ENCODE results near the gene TFEB. TPM values are rescaled to one million over a fixed set of nuclear protein-coding genes. Genes with fewer than 3 reads are reported as not detected.

The TFEB gene
- polyA plus RNA-seq, 1 donor (not counting 4 experiments of a cell fraction or from before 2014, with no cell fraction given), result 4.3 TPM

DNA sequence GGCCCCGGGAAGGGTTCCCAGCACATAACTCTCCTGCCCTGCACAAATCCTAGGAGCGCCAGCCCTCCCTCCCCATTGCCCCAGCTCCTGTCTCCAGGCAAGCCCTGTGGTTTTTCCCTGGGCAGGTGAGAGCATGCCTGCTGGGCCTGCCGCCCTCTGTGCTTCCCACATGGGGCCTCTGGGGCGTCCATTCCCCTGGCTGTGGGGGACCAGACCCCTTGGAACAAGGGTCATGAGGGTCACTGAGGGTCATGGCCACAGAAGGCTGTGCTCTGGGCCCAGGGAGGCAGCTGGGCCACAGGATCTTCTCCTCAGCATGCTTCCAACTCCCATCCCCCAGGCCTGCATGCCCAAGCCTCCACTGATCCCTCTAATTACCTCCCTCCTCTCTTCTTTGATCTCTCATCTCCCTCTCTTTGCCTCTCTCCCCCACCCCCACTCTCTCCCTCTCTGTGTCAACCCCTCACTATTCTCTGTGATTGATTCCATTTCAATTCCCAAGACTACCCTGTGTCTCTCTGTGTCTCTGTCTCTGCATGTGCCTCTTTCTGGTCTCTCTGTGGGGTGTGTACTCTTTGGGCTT is 91.0 kb downstream of the TFEB start:
- dilution Hi-C loops (cut with MboI; ENCODE audit: extremely low pct_ligation_motif_present, low sequenced_read_pairs), result no loop called here
- no peaks in the 10 kb centered on the region for H3K9me3 ChIP-seq (ENCODE audit: control insufficient read depth, low read depth, low read length)
- H3K36me3 ChIP-seq (ENCODE audit: control insufficient read depth in 2 of 2, extremely low read depth in 1 of 2, insufficient read depth in 2 of 2, low read length in 2 of 2), result peaks cover 40 to 59% of the 10 kb centered on the region in 2 experiments
- H3K4me2 ChIP-seq (ENCODE audit: control insufficient read depth, extremely low read depth, insufficient read depth, low read depth, low read length), result peak overlapping the region; percentile 52
- no peak for DNase-seq (ENCODE audit: low read depth, low spot score)
- peak; percentile 78 for FAIRE-seq
- H3K27ac ChIP-seq (ENCODE audit: control insufficient read depth, insufficient read depth, low read length), result no peak overlapping the region
- no peak overlapping the region for H3K9ac ChIP-seq (ENCODE audit: control insufficient read depth, extremely low read depth, insufficient read depth, low read length)
- no peaks in the 10 kb centered on the region for H3K27me3 ChIP-seq (ENCODE audit: control insufficient read depth, extremely low read depth, insufficient read depth, low read length)
- H3K4me3 ChIP-seq (ENCODE audit: control insufficient read depth in 2 of 3, extremely low read depth in 1 of 3, insufficient read depth in 2 of 3, low read depth in 1 of 3, low read length in 3 of 3), result peak overlapping the region in 2 of 3 experiments; percentile 15 to 30
- no peak overlapping the region for H2AFZ ChIP-seq (ENCODE audit: control insufficient read depth, low read length)
- H3K79me2 ChIP-seq (ENCODE audit: control insufficient read depth, insufficient read depth, low read length), result peaks cover 45% of the 10 kb centered on the region
- H4K20me1 ChIP-seq (ENCODE audit: control insufficient read depth, extremely low read depth, insufficient read depth, low read length), result peaks cover 15% of the 10 kb centered on the region
- H3K4me1 ChIP-seq (ENCODE audit: control insufficient read depth, extremely low read depth, insufficient read depth, low read length), result peaks cover 34% of the 10 kb centered on the region
- peaks cover 5% of the 10 kb centered on the region for H3K9me1 ChIP-seq (ENCODE audit: control insufficient read depth, extremely low read depth, insufficient read depth, low read length)
- no peak for TF ChIP-seq EZH2 (IDR thresholded peaks at IDR 0.05; ENCODE audit: low read length)
- TF ChIP-seq, protein P1, sequence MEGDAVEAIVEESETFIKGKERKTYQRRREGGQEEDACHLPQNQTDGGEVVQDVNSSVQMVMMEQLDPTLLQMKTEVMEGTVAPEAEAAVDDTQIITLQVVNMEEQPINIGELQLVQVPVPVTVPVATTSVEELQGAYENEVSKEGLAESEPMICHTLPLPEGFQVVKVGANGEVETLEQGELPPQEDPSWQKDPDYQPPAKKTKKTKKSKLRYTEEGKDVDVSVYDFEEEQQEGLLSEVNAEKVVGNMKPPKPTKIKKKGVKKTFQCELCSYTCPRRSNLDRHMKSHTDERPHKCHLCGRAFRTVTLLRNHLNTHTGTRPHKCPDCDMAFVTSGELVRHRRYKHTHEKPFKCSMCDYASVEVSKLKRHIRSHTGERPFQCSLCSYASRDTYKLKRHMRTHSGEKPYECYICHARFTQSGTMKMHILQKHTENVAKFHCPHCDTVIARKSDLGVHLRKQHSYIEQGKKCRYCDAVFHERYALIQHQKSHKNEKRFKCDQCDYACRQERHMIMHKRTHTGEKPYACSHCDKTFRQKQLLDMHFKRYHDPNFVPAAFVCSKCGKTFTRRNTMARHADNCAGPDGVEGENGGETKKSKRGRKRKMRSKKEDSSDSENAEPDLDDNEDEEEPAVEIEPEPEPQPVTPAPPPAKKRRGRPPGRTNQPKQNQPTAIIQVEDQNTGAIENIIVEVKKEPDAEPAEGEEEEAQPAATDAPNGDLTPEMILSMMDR (optimal IDR thresholded peaks at IDR 0.05 in 1 of 3, IDR thresholded peaks at IDR 0.05 in 1 of 3, conservative IDR thresholded peaks at IDR 0.05 in 1 of 3; ENCODE audit: extremely low read depth in 1 of 3, insufficient read depth in 2 of 3, low read length in 3 of 3), result no peak

DNA sequence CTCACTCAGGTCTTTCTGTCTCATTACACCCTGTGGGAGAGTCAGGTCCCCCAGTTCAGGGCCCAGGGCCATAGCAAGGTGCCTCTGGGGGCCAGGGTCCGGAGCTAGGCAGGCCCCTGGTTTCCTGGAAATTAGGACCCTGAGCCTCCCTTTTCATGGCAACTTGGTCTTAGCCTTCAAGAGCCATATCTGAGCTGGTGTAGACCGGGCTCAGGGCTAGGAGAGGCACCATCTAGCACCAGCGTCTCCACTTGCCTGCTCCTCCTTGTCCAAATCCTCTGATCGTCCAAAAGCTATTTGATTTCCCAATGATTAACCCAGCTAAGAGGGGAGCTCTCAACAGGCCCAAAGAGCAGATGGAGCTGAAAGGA is 91.5 kb downstream of the TFEB start:
- Histone ChIP-seq H3K79me2 (ENCODE audit: control insufficient read depth, insufficient read depth, low read length) (peaks cover 50% of the 10 kb centered on the region), H4K20me1 (ENCODE audit: control insufficient read depth, extremely low read depth, insufficient read depth, low read length) (peaks cover 15% of the 10 kb centered on the region), H3K9ac (ENCODE audit: control insufficient read depth, extremely low read depth, insufficient read depth, low read length) (no peak overlapping the region), H3K36me3 (ENCODE audit: control insufficient read depth in 2 of 2, extremely low read depth in 1 of 2, insufficient read depth in 2 of 2, low read length in 2 of 2) (peaks cover 39 to 60% of the 10 kb centered on the region in 2 experiments), H3K27ac (ENCODE audit: control insufficient read depth, insufficient read depth, low read length) (no peak overlapping the region), H3K9me1 (ENCODE audit: control insufficient read depth, extremely low read depth, insufficient read depth, low read length) (peaks cover 5% of the 10 kb centered on the region), H3K4me3 (ENCODE audit: control insufficient read depth in 2 of 3, extremely low read depth in 1 of 3, insufficient read depth in 2 of 3, low read depth in 1 of 3, low read length in 3 of 3) (peak overlapping the region in 2 of 3 experiments; percentile 15 to 26), H3K27me3 (ENCODE audit: control insufficient read depth, extremely low read depth, insufficient read depth, low read length) (no peaks in the 10 kb centered on the region), H2AFZ (ENCODE audit: control insufficient read depth, low read length) (no peak overlapping the region), H3K9me3 (ENCODE audit: control insufficient read depth, low read depth, low read length) (no peaks in the 10 kb centered on the region), H3K4me1 (ENCODE audit: control insufficient read depth, extremely low read depth, insufficient read depth, low read length) (peaks cover 36% of the 10 kb centered on the region), H3K4me2 (ENCODE audit: control insufficient read depth, extremely low read depth, insufficient read depth, low read depth, low read length) (peak overlapping the region; percentile 52)
- no peak for DNase-seq (ENCODE audit: low read depth, low spot score)
- TF ChIP-seq EZH2 (IDR thresholded peaks at IDR 0.05; ENCODE audit: low read length), result no peak
- TF ChIP-seq, protein P1 (optimal IDR thresholded peaks at IDR 0.05 in 1 of 3, IDR thresholded peaks at IDR 0.05 in 1 of 3, conservative IDR thresholded peaks at IDR 0.05 in 1 of 3; ENCODE audit: extremely low read depth in 1 of 3, insufficient read depth in 2 of 3, low read length in 3 of 3), result no peak
- dilution Hi-C loops (cut with MboI; ENCODE audit: extremely low pct_ligation_motif_present, low sequenced_read_pairs), result no loop called here
- no peak for FAIRE-seq
